Ammon's horn (tissue), 1 donor: ENCODE data around the gene AREL1.

Source experiments
- DNase-seq: peaks from one replicate; pipeline ENCODE4 v3.0.0-alpha.2; 2016; ENCODE audit warnings: low spot score

The AREL1 gene

DNA sequence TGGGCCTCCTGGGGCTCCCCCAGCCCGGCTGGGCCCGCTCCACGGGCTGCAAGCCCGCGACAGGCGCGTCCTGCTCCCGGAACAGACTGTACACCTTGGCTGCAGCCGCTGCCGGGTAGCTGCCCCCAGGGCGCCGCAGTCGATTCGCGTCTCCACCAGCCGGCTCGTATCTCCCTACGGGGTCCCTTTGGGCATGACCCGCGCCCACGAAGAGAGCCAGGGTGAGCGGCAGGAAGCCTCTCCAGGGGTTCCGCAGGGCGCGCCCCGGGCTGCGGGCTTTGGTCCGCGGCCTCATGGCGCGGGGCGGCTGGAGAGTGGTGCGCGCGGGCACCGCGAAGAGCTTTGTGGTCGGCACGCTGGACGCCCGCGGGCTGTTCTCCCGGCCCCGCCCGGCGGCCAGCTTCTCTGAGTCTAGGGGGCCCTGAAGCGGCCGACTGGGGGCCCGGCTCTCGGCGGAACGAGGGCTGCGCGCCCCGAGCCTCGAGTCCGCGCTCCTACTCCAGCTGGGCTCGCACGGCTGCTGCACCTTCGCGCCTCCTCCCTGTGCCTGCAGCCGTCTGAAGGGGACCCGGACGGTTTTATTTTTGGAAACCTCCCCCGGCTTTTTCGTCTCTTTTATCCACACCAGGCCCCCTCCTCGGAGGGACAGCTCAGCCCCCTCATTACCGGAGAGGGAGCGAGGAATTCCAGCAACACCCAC lies 101.1 kb downstream of the AREL1 start, which contains the start of gene LTBP2:
LTBP2 (minus strand) TSS at position 588 of the 700 bp plus-strand sequence; CDS start at position 295, 293 bp downstream.
- DNase-seq, result no peak
